HepG2 (cell line): ENCODE results near the gene HAP1. TPM values are rescaled to one million over a fixed set of nuclear protein-coding genes. Genes with fewer than 3 reads are reported as not detected.

Experiments
- ASH2L ChIP-seq: fragments of 300-600, 200-600 bp; sonication (generic); IDR thresholded peaks from 2 replicates; pipeline ENCODE4 v1.7.0; 2017; ENCODE audit warnings: low read depth, mild to moderate bottlenecking, moderate library complexity, mixed read lengths, low read length; ENCODE audit not compliant: insufficient read length
- KAT2B ChIP-seq: fragments of 150-350 bp; IDR thresholded peaks from 2 replicates; pipeline ENCODE4 v1.6.1; 2014; ENCODE audit warnings: low read depth, low read length, borderline replicate concordance
- KLF13 ChIP-seq: sonication (generic); formaldehyde crosslinking; IDR thresholded peaks from 2 replicates; pipeline ENCODE4 v1.4.0; 2020; ENCODE audit warnings: mild to moderate bottlenecking, missing genetic modification reagents
- POLR2AphosphoS2 ChIP-seq: IDR thresholded peaks from 2 replicates; pipeline ENCODE4 v1.6.1; 2011; ENCODE audit warnings: low read depth, low read length, improper control_type of control experiment
- RXRA ChIP-seq: sonication (generic); formaldehyde crosslinking; IDR thresholded peaks from 2 replicates; pipeline ENCODE4 v1.5.1; 2020; ENCODE audit warnings: missing genetic modification reagents
- SRSF1 ChIP-seq: fragments of 200-400 bp; formaldehyde crosslinking; optimal IDR thresholded peaks from 2 replicates; pipeline ENCODE3; 2017; ENCODE audit warnings: mild to moderate bottlenecking, low read depth, low read length, moderate library complexity
- ZFP36 ChIP-seq: fragments of 150-350 bp; IDR thresholded peaks from 2 replicates; pipeline ENCODE4 v1.6.1; 2018; ENCODE audit warnings: borderline replicate concordance, low read length, low read depth; ENCODE audit not compliant: partially characterized antibody
- ZFP41 ChIP-seq: sonication (generic); formaldehyde crosslinking; IDR thresholded peaks from 2 replicates; pipeline ENCODE4 v1.4.0; 2020; ENCODE audit warnings: mild to moderate bottlenecking, missing genetic modification reagents, borderline replicate concordance
- ZNF569 ChIP-seq: sonication (generic); formaldehyde crosslinking; IDR thresholded peaks from 2 replicates; pipeline ENCODE4 v1.5.0; 2020; ENCODE audit warnings: mild to moderate bottlenecking, missing genetic modification reagents, moderate library complexity, borderline replicate concordance
- ZNF644 ChIP-seq: IDR thresholded peaks from 2 replicates; pipeline ENCODE4 v1.6.1; 2016; ENCODE audit warnings: low read depth
- ZNF646 ChIP-seq: sonication (generic); formaldehyde crosslinking; IDR thresholded peaks from 2 replicates; pipeline ENCODE4 v1.9.0; 2021; ENCODE audit warnings: mild to moderate bottlenecking, missing genetic modification reagents
- ZNF766 ChIP-seq: sonication (generic); formaldehyde crosslinking; IDR thresholded peaks from 2 replicates; pipeline ENCODE4 v1.5.0; 2020; ENCODE audit warnings: missing genetic modification reagents, borderline replicate concordance
- ZNF879 ChIP-seq: sonication (generic); formaldehyde crosslinking; IDR thresholded peaks from 2 replicates; pipeline ENCODE4 v1.8.1; 2023; ENCODE audit warnings: missing genetic modification reagents
- ZSCAN21 ChIP-seq: sonication (generic); formaldehyde crosslinking; IDR thresholded peaks from 2 replicates; pipeline ENCODE4 v1.8.0; 2022; ENCODE audit warnings: mild to moderate bottlenecking, missing genetic modification reagents, moderate library complexity, borderline replicate concordance
- ZSCAN30 ChIP-seq: sonication (generic); formaldehyde crosslinking; IDR thresholded peaks from 2 replicates; pipeline ENCODE4 v1.5.0; 2020; ENCODE audit warnings: mild to moderate bottlenecking, missing genetic modification reagents
- polyA plus RNA-seq, 8 experiments: library from polyadenylated mRNA; depleted of rRNA in 3 of 8; stranded (reverse) in 7 of 8; unstranded in 1 of 8; fragments of >200 nt; fragmentation: Illumina TruSeq in 4 of 8; extraction: Trizol in 4 of 8; gene quantifications; 2 replicates each; pipeline versions ENCODE4 v1.2.1 to v1.2.3, GENCODE V29; 2011 to 2016; ENCODE audit warnings: low read depth in 4 of 8, missing spikeins in 1 of 8, mixed read lengths in 1 of 8; ENCODE audit not compliant: insufficient read depth in 1 of 8
- total RNA-seq, 5 experiments: library from RNA; depleted of rRNA; stranded (reverse); fragments of >200 nt; fragmentation: Illumina TruSeq; extraction: Trizol; gene quantifications; 2 replicates each; pipeline ENCODE4 v1.2.3, GENCODE V29; 2016; ENCODE audit warnings: low read depth in 1 of 5
- TF ChIP-seq, protein P1 (sequence below): sonication (generic); formaldehyde crosslinking; IDR thresholded peaks from 2 replicates; pipeline ENCODE4 v1.4.0; 2020; ENCODE audit warnings: missing genetic modification reagents
- TF ChIP-seq, protein P2 (sequence below): sonication (generic); formaldehyde crosslinking; IDR thresholded peaks from 2 replicates; pipeline ENCODE4 v1.5.1; 2020; ENCODE audit warnings: mild to moderate bottlenecking, missing genetic modification reagents, moderate library complexity

HAP1 gene
- total and polyA plus RNA-seq, 2 of the 13 experiments (the other 11 are each of a cell fraction or from before 2014, with no cell fraction given), result 0.07 TPM

DNA sequence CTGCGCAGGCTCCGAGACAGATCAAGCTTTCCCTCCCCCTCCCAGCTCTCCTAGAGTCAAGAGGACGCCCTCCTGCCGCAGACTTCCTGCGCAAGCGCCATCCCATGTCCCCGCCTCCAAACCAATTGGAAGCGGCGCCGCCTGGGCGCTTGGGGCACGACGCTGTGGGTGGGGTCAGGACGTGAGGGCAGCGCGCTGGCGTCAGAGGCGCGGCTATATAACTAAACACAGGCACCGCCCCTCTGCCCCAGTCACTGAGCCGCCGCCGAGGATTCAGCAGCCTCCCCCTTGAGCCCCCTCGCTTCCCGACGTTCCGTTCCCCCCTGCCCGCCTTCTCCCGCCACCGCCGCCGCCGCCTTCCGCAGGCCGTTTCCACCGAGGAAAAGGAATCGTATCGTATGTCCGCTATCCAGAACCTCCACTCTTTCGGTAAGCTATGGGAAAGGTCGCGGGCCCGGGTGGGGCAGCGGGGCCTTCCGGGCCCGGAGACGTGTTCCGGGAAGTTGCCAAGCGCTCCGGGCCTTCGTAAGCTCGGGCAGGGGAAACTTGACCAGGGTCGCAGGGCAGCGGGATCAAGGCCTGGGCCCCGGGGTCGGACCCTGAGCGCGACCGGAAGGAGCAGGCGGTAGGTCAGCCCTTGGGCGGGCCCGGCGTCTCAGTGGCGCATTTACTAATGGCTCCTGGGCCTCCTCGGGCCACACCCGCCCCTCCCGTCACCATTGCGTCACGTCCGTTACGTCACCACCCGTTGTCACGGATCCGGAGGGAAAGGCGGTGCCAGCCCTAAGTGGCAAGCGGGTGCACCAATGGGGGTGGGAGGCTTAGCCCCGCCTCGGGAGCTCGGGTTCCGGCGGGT, 45.6 kb downstream of the HAP1 start, which contains the start of gene EIF1 (continued):
- TF ChIP-seq ZSCAN30 (peak; percentile 98; the same call in 1 of the 2 replicates), ZNF644 (CRISPR knock-in tag) (no peak), ZSCAN21 (CRISPR knock-in tag) (peak; percentile 92), SRSF1 (peak; percentile 99), ZFP36 (no peak), ZFP41 (CRISPR knock-in tag) (0 out of 2 replicates have a peak, but pooled peaks have one; percentile 79), POLR2AphosphoS2 (peak; percentile 99), ASH2L (peak; percentile 99), ZNF646 (CRISPR knock-in tag) (no peak), KAT2B (no peak), KLF13 (CRISPR knock-in tag) (peak; percentile 96), RXRA (CRISPR knock-in tag) (peak; percentile 85), ZNF569 (CRISPR knock-in tag) (0 out of 2 replicates have a peak, but pooled peaks have one; percentile 92), ZNF879 (CRISPR knock-in tag) (peak; percentile 98), ZNF766 (CRISPR knock-in tag) (peak; percentile 80; the same call in 1 of the 2 replicates)
- TF ChIP-seq, protein P1, sequence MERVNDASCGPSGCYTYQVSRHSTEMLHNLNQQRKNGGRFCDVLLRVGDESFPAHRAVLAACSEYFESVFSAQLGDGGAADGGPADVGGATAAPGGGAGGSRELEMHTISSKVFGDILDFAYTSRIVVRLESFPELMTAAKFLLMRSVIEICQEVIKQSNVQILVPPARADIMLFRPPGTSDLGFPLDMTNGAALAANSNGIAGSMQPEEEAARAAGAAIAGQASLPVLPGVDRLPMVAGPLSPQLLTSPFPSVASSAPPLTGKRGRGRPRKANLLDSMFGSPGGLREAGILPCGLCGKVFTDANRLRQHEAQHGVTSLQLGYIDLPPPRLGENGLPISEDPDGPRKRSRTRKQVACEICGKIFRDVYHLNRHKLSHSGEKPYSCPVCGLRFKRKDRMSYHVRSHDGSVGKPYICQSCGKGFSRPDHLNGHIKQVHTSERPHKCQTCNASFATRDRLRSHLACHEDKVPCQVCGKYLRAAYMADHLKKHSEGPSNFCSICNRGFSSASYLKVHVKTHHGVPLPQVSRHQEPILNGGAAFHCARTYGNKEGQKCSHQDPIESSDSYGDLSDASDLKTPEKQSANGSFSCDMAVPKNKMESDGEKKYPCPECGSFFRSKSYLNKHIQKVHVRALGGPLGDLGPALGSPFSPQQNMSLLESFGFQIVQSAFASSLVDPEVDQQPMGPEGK (CRISPR knock-in tag), result peak; percentile 84
- TF ChIP-seq, protein P2, sequence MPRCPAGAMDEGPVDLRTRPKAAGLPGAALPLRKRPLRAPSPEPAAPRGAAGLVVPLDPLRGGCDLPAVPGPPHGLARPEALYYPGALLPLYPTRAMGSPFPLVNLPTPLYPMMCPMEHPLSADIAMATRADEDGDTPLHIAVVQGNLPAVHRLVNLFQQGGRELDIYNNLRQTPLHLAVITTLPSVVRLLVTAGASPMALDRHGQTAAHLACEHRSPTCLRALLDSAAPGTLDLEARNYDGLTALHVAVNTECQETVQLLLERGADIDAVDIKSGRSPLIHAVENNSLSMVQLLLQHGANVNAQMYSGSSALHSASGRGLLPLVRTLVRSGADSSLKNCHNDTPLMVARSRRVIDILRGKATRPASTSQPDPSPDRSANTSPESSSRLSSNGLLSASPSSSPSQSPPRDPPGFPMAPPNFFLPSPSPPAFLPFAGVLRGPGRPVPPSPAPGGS (CRISPR knock-in tag), result peak; percentile 71; the same call in 1 of the 2 replicates
